ENCODE measurements around the gene ACIN1. TPM values are rescaled to one million over a fixed set of nuclear protein-coding genes. Genes with fewer than 3 reads are reported as not detected.

Gene ACIN1
- total RNA-seq, 1 experiment from 2014 or later = 179 TPM

DNA sequence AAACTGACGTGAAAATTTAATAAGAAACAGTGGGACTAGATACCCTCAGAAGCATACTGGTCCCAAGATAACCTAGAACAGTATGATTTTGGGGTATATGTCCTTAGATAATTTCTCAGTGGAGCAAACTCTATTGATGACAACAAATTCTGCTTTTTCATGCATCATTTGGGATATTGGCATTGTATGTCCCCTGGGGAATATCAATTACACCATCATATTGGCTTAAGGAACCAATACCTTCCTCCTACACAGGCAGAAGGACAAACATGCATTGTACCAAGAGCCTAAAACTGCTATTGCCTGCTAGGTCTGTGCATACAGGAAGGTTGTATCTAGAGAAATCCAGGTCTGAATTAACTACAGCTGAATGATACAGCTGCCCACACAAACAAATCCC is 20.0 kb downstream of the ACIN1 start:
- Histone ChIP-seq H3K9me3 (ENCODE audit: control insufficient read depth in 1 of 2, insufficient read depth in 1 of 2, low read depth in 1 of 2, low read length in 2 of 2) (no peaks in the 10 kb centered on the region), H4K20me1 (ENCODE audit: insufficient read depth) (no peaks in the 10 kb centered on the region), H3K4me1 (ENCODE audit: control insufficient read depth in 1 of 2, insufficient read depth in 2 of 2, low read length in 2 of 2) (peaks cover 29 to 59% of the 10 kb centered on the region in 2 experiments), H3K9ac (ENCODE audit: low read length) (no peak overlapping the region), H3K27ac (ENCODE audit: low read depth, low read length) (no peak overlapping the region), H3K27me3 (ENCODE audit: insufficient read depth, low read length) (no peaks in the 10 kb centered on the region), H3K9me2 (ENCODE audit: insufficient read depth) (no peaks in the 10 kb centered on the region), H2AFZ (ENCODE audit: low read depth, low read length, poor library complexity, severe bottlenecking) (no peak overlapping the region), H3K36me3 (ENCODE audit: control insufficient read depth in 1 of 2, insufficient read depth in 2 of 2, low read length in 2 of 2) (peaks cover 48% of the 10 kb centered on the region in 2 experiments), H3K4me2 (ENCODE audit: low read length) (no peak overlapping the region), H3K4me3 (replicated peaks in 1 of 2; ENCODE audit: low read depth in 1 of 2, low read length in 2 of 2) (no peak overlapping the region), H3K79me2 (ENCODE audit: insufficient read depth, low read length) (peaks cover 40% of the 10 kb centered on the region)
- DNase-seq (ENCODE audit: low read depth, low spot score) (no peak), ATAC-seq (no peak)
- POLR2A ChIA-PET = interaction anchor here (5.4 kb wide), 1 partner anchor 20 kb away, joined by 35 read pairs; the partner anchor contains the start of genes ACIN1 and C14orf119
- no TSS peak for BruUV-seq (replicated peaks)
- TF ChIP-seq SIN3A (IDR thresholded peaks at IDR 0.05; ENCODE audit: low read depth) (no peak), POLR2A (IDR thresholded peaks at IDR 0.05; ENCODE audit: borderline replicate concordance, extremely low read depth, insufficient read depth, insufficient read length) (no peak), SP1 (IDR thresholded peaks at IDR 0.05; ENCODE audit: low read depth) (no peak), FOSL1 (IDR thresholded peaks at IDR 0.05; ENCODE audit: low read depth) (no peak), EZH2phosphoT487 (IDR thresholded peaks at IDR 0.05; ENCODE audit: borderline replicate concordance) (no peak)
- TF ChIP-seq, protein P1, sequence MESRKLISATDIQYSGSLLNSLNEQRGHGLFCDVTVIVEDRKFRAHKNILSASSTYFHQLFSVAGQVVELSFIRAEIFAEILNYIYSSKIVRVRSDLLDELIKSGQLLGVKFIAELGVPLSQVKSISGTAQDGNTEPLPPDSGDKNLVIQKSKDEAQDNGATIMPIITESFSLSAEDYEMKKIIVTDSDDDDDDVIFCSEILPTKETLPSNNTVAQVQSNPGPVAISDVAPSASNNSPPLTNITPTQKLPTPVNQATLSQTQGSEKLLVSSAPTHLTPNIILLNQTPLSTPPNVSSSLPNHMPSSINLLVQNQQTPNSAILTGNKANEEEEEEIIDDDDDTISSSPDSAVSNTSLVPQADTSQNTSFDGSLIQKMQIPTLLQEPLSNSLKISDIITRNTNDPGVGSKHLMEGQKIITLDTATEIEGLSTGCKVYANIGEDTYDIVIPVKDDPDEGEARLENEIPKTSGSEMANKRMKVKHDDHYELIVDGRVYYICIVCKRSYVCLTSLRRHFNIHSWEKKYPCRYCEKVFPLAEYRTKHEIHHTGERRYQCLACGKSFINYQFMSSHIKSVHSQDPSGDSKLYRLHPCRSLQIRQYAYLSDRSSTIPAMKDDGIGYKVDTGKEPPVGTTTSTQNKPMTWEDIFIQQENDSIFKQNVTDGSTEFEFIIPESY (IDR thresholded peaks at IDR 0.05; ENCODE audit: extremely low read depth, insufficient replicate concordance, low read length) = no peak
- RAD21 ChIA-PET (ENCODE audit: low non-redundant PET in 1 of 2, low total read pairs in 2 of 2, uncharacterized antibody in 2 of 2, unreplicated experiment in 2 of 2) = no interaction called here
- CTCF ChIA-PET = interaction anchor here (1.2 to 1.8 kb wide), 3 partner anchors 17 to 46 kb away, joined by 3 to 5 read pairs (median 4); partner anchors contain the start of genes ACIN1 and C14orf119
- intact Hi-C loops (cut with micrococcal nuclease) = no loop called here

All from HCT116 (cell line).